HG03342 (cell line): ENCODE data around the gene SESN2.

Experiments used
- ATAC-seq: cut with Tn5 transposase; IDR thresholded peaks from one replicate; pipeline ENCODE4 v1.9.1; 2021; ENCODE audit warnings: mild to moderate bottlenecking, moderate library complexity; ENCODE audit not compliant: unreplicated experiment

The SESN2 gene

DNA sequence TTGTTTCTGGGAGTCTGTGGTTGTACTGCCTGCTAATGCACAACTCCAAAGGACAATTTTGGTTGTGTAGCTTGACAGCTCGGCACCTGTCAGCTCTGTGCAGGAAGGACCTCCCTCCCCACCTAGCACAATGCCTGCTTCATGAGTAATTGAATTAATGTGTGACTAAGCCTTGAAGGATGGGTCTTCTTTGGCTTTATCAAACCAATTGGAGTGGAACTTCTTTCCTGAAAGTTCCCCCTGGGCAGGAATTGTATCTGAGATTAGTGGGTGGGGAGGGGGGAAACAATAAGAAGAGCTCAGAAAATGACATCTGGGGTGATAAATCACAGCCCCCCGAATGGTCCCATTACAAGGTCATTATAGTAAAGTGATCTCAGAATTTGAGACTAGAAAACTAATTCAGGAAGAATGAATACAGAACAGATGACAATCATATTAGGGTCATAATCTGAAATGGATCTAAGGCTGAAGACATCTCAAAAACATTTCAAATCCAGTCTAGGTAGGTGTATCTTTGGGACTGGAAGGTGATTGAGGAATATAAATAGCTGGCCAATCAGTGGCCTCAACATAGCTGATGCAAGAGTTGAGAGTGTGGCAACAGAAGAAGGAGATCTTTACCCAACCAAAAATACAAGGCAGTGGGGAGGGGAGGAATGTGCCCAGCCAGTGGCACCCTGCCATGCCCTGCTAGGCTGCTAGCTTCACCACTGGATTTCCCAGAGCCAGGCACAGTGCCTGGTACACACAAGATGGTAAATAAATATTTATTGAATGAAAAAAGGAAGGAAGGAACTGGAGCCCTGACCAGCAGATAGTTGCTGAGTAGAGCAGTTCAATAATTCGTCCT is 10.1 kb upstream of the SESN2 start:
- ATAC-seq, result no peak

DNA sequence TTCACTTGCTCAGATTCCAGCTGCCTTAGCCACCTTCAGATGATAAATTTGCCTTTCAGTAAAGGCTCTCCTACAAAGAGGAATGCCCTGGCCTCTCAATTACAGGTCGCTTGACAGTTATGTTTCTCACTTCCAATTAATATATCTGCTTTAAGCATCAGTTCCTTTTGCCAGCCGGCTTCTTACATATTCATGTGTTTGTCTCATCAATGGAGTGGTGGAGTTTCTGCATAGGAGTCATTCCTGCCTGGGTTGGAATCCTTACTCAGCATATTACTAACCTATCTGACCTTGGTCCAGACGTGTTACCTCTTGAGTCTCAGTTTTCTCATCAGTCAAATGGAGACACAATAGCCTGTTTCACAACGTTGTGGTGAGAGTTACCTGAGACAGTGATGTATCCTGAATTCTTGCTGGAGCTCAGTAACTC is 9.4 kb upstream of the SESN2 start:
- ATAC-seq, result no peak

DNA sequence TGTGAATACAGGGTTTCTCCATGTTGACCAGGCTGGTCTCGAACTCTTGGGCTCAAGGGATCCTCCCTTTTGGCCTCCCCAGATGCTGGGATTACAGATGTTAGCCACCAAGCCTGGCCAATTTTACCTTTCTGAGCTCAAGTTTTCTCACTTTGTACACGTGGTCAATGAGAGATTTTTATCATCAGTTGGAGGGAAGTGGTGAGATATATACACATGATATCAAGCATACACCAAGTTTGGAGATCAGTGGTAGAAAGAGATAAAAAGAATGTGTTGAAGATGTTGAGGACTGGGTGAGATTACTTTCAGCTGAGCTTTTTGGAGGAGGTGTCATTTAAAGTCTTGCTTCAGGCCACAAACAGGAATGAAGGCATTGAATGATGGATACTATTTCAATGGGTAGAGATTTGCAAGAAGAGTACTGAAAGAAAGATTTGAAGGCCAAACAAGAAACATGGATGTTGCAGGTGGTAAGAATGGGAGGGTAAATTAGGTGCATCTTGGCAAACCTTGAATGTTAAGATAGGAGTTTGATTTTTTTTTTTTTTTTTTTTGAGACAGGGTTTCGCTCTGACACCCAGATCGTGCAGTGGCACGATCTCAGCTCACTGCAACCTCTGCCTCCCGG is 3.0 kb upstream of the SESN2 start:
- no peak for ATAC-seq

DNA sequence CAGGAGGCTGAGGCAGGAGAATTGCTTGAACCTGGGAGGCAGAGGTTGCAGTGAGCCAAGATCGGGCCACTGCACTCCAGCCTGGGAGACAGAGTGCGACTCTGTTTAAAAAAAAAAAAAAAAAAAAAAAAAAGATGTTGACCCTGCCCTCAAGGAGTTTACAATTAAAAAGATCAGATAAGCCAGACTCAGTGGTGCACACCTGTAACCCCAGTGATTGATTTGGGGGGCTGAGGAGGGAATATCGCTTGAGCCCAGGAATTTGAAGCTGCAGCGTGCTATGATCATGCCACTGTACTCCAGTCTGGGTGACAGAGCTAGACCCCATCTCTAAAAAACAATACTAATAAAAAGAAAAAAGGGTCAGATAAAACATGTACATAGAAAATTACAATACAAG is 1.6 kb upstream of the SESN2 start:
- ATAC-seq, result no peak

DNA sequence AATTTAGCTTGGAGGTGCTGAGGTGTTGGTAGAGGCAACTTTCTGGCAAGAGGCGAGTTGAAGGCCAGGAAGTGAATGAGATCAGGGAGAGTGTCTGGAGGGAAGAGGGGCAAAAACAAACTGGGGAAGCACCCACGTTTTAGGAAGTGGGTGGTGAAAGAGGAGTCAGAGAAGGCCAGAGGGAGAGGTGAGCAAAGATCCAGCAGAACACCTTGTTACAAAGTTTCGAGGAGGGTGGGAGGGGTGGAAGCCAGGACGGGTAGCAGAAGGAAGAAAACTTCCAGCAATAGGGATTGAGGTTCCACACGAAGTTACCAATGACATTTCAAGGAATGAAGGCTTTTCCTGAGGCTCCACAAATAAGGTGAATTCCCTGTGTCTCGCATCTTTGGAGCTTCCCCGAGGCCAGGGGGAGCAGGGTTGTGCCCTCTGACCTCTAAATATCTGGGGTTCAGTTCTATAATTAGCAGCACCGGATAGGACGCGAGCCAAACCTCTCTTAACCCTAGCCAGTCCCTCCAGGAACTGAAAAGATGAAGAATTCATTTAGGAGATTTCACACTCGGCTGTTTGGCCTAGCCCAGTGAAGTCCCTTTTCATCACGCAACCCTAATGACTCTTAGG is 578 bp upstream of the SESN2 start:
- no peak for ATAC-seq

DNA sequence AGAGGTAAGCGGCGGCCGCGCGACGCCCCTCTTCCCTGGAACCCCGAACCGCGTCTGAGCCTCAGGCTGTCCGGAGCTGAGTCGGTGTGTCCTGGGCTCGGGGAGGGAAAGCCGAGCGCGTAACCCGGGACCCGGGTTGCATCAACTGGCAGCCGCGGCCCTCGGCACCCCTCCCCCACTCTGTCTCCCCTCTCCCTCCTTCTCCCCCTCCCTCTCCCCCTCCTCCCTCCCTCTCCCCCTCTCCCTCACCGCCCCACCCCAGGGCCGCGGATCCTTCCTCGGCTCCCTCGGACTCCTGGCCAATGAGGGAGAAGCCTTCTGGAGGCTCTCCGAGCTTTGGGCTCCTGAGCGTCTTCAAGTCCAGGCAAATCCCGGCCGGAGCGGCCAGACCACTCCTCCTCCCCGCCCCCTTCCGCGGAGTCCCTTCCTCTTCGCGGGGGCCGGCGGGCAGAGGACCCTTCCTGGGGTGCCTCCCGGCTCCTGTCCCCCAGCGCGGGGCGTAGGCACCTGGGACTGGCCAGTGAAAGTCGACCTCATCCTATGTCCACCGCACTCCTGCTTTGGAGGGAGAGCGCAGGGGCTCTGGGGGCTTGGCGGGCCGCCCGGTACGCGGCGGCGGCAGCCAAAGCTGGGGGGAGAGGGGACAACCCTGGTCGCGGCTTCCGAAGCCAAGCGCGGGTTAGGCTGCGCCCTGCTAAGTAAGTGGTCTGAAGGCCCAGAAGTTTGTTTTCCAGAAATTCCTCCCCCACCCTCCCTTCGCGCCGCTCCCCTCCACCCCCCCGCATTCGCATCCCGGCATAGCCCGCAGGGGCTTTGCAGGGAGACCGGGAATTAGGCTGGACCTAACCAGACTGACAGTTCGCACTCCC is 850 bp downstream of the SESN2 start:
- ATAC-seq, result no peak

DNA sequence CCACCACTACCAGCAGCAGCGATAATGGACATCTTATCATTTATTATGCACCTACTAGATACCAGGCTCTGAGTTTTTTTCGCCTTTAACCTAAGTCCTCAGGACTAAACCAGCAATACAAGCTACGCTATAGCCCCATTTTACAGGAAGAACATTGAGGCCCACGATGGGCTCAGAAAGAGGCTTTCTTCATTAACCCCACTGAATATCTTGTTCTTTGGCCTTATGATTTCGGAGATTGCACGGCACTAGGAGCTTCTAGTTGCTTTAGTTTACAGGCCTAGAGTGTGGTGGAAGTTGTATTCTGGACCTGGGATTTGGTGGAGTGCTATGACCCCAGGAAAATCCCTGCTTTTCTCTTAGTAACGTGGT is 1.5 kb downstream of the SESN2 start:
- ATAC-seq, result no peak

DNA sequence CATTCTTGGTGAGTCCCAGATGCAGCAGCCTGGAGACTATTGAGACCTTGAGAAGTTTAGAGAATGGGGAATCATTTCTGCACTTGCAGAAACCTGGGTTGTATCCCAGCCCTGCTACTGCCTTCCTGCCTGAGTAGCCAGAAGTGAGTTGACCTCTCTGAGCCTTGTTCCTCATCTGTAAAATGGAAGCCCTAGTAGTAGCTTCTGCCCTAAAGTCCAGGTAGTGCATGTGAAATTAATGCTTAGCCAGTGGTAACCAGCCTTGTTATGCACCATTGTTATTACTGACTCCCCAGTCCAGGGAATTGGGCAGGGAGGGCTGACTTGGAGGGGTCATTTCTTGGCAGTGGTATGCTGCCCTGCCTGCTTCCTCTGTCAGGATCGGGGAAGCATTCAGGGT is 5.6 kb downstream of the SESN2 start:
- ATAC-seq, result no peak

DNA sequence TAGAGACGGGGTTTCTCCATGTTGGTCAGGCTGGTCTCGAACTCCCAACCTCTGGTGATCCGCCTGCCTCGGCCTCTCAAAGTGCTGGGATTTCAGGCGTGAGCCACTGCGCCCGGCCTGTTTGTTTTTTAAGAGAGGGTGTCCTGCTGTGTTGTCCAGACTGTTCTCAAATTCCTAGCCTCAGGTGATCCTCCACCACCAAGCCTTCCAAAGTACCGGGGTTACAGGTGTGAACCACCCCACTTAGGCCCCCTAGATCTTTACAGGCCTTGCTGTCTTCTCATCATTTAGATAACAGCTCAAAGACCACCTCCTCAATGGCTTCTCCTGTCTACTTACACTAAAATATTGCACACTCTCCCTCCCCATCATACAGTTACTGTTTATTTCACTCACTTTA is 6.3 kb downstream of the SESN2 start:
- no peak for ATAC-seq

DNA sequence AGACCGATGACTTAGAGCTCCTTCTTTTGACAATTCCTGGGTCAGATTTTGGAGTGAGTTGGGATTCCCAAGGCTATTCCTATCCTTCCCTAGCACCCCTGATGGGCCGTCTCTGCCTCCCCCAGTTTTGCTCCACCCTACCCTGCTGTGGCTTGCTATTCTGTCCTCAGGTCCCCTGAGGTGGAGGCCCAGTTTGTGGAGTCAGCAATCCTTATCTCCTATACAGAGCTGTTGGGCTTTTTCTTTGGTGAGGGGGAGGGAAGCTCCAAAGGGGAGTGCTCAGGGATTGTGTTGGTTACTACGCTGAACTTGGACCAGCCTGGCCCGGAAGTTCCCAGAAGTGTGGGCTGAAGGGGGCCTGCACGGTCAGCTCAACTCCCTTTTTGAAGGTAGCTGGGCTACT is 7.6 kb downstream of the SESN2 start:
- ATAC-seq, result no peak

DNA sequence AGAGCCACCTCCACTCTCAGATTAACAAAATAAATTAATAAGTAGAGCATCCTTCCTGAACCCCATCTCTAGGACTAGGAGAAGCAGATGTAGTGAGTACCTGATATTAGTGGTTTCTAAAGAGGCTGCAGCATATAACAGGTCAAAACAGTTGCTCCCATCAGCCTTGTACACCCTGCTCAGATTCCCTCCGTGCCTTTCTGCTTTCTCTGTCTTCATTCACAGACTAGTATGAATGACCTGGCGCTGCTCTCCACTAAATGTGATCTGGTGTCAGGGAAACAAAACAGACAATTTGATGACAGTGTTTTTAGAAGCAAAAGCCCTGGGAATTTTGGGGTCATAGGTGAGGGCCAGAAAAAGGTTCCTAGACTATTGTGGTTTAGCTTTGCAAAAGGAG is 8.3 kb downstream of the SESN2 start:
- no peak for ATAC-seq

DNA sequence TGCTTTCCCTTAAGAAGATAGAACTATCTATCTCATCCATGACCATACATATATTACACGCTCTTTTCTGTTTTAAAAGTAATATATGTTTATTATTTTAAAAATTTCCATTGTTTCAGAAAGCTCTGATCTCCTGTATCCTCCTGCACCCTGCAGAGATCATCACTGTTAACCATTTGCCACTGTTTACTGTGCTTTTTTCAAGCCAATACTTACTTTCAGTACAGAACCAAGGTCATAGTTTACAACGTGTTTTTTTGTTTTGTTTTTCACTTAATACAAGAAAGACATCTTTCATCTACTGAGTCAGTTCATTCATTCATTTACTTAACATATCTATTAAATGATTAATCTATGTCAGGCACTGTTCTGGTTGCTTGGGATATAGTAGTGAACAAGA is 10.2 kb downstream of the SESN2 start:
- no peak for ATAC-seq

DNA sequence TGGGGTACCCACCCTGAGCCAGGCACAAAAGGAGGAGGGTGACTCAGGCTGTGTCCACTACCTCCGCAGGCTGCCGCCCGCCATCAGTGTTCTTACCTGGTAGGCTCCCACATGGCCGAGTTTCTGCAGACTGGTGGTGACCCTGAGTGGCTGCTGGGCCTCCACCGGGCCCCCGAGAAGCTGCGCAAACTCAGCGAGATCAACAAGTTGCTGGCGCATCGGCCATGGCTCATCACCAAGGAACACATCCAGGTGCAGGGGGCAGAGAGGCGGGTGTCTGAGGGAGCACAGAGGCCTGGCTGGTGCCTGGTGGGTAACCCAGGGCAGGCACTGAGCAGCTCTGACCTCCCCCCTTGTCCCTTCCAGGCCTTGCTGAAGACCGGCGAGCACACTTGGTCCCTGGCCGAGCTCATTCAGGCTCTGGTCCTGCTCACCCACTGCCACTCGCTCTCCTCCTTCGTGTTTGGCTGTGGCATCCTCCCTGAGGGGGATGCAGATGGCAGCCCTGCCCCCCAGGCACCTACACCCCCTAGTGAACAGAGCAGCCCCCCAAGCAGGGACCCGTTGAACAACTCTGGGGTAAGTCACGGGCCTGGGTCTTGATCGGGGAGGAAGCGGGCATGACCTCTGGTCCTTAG is 13.0 kb downstream of the SESN2 start:
- no peak for ATAC-seq

DNA sequence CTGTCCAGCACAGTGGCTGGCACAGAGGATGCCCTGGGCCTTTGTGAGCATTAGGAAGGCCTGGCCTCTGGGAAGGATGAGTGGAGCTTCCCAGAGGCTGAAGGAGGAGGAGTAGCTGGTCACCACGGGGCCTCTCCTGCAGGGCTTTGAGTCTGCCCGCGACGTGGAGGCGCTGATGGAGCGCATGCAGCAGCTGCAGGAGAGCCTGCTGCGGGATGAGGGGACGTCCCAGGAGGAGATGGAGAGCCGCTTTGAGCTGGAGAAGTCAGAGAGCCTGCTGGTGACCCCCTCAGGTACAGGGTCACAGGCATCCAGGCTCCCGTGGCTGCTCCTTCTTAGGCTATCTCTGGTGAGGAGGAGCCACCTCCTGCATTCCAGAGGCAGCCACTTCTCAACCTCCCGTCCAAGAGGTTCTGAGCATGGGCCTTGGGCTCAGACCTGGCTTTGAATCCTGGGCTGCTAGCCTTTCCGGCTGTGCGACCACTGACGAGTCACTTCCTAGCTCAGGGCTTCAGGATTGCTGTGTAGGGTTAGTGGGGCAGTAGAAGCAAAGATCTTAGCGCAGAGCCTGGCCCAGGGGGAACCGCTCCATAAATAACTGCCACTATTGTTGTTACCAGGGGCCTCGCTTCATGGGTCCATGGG is 14.0 kb downstream of the SESN2 start:
- no peak for ATAC-seq

DNA sequence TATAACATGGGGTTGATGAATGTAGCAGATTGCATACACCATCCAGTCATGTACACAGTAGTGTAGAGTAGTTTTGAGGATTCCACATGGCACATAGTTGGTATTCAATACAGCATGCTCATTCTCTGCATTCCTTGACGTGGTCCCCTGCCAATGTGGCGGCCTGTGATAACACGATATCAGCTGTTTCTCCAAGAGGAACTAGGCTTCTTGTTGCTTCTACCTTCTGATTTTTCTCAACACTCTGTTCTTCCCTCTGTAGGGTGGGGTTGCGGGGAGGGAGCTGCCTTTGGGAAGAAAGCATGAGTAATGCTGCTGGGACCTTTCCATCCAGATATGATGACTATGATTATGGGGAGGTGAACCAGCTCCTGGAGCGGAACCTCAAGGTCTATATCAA is 19.4 kb downstream of the SESN2 start:
- no peak for ATAC-seq

DNA sequence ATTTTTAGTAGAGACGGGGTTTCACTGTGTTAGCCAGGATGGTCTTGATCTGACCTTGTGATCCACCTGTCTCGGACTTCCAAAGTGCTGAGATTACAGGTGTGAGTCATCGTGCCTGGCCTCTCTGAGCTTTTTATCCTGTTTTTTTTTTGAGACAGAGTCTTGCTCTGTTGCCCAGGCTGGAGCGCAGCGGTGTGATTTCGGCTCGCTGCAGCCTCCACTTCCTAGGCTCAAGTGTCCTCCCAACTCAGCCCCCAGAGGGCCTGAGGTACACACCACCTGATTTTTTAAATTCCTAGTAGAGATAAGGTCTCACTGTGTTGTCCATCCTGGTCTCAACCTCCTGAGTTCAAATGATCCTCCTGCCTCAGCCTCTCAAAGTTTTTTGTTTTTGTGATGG is 20.4 kb downstream of the SESN2 start:
- ATAC-seq, result no peak

DNA sequence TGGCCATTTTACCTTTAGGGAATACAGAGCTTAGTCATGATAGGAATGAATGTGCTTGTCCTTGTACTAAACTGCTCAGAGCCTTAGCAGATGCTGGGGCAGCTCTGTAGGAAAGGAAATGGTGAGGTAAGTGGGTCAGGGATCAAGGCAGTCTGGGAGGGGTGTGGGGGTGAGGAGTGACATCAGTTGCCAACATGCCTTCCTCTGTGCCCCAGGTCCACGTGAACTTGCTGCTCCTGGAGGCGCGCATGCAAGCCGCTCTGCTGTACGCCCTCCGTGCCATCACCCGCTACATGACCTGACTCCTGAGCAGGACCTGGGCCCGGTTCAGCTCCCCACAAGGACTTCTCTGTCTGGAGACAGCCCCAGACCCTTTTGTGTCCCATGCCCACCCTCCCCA is 21.2 kb downstream of the SESN2 start:
- ATAC-seq, result no peak

DNA sequence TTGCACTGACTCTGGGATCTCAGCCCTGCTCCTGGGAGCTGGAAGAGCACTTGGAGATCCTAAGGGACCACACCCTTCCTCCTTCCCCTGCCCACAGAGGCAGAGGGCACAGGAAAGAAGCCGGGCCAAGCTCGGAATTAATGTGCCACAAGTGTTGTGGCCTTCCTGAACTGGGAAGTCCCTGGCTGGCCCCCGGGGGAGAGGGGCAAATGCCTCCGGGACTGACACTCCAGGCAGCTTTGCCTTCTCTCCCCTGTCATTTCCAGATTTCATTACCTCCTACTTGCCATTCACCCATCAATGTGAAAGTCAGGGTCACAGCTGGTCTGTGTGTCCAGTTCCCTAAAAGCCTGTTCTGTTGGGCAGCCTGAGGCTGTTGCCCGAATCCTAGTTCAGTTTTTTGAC is 21.7 kb downstream of the SESN2 start:
- ATAC-seq, result no peak

DNA sequence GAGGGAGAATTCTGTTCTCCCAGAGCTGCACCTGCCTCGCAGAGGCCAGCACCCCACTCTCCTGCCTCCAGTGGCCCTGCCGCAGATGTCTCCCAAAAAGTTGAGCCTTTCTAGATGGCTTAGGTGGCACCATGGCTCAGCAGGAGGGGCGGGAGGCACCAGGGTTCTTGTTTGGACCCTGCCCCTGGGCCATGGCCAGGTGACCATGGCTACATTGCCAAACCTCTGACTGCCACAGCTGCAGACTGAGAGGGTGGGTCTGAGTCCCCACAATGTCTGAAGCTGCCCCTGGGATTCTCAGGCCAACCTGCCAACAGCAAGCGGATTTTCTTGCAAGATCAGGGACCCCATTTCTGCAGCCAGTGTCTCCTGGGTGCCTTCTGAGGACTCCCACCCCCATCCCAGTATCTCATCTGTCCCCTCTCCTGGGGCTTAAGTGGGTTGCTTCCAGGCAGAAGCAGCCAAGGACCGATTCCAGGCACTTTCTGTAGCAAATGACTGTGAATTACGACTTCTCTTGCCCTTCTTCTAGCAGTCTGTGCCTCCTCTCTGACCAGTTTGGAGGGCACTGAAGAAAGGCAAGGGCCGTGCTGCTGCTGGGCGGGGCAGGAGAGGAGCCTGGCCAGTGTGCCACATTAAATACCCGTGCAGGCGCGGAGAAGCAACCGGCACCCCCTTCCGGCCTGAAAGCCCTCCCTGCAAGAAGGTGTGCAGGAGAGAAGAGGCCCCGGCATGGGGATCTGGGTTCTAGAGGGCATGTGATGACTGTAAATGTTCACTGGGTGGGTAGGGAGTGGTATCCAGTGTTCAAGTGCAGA is 22.5 kb downstream of the SESN2 start:
- no peak for ATAC-seq
